Activated T-cell treated with anti-CD3 and anti-CD28 coated beads, Interleukin-2, amount 50 U/mL, for 24 hours (primary cell): ENCODE measurements around the gene NPTN.

Experiments
- DNase-seq: peaks from one replicate; pipeline ENCODE4 v3.0.0-alpha.2; 2020
- H3K27ac Mint-ChIP-seq: 2 replicates; pipeline ENCODE4 v1.8.0; 2020; ENCODE audit warnings: mild to moderate bottlenecking, mixed read lengths
- H3K27me3 Mint-ChIP-seq: 2 replicates; pipeline ENCODE4 v1.8.0; 2020; ENCODE audit warnings: mixed read lengths
- H3K36me3 Mint-ChIP-seq: 2 replicates; pipeline ENCODE4 v1.8.0; 2020; ENCODE audit warnings: low read depth, mixed read lengths
- H3K4me1 Mint-ChIP-seq: 2 replicates; pipeline ENCODE4 v1.8.0; 2020; ENCODE audit warnings: low read depth, mixed read lengths
- H3K4me3 Mint-ChIP-seq: 2 replicates; pipeline ENCODE4 v1.8.0; 2020; ENCODE audit warnings: mild to moderate bottlenecking, moderate library complexity, mixed read lengths
- H3K9me3 Mint-ChIP-seq: 2 replicates; pipeline ENCODE4 v1.8.0; 2020; ENCODE audit warnings: mixed read lengths

NPTN gene

GRCh38 chr15:73621286-73621826 lies 11.8 kb downstream of the NPTN start:
- peaks cover 5% of the 10 kb centered on the region for H3K36me3 Mint-ChIP-seq
- H3K9me3 Mint-ChIP-seq: no peaks in the 10 kb centered on the region
- no peak overlapping the region for H3K27ac Mint-ChIP-seq
- no peak for DNase-seq
- H3K27me3 Mint-ChIP-seq: no peaks in the 10 kb centered on the region
- H3K4me1 Mint-ChIP-seq: peaks cover 67% of the 10 kb centered on the region
- H3K4me3 Mint-ChIP-seq: no peak overlapping the region

DNA sequence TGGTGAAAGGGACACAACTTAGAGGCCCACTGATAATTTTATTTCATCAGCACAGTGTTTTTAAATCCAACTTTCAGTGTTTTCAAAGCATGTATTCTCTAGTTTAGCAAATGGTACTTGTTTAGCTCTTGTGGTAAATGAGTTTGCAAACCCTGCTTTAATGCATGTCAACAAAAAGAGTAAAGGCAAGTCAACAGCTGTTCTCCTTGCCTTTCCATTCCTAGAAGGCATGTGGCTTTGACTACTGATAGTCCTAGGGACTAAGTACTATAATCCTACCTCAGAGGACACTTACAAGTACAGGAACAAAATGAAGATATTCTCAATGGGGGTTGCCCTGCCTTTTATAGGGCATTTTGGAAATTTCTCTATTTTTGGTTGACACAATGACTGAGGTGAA lies 13.1 kb downstream of the NPTN start:
- Mint-ChIP-seq H3K9me3 (no peaks in the 10 kb centered on the region), H3K27me3 (no peaks in the 10 kb centered on the region), H3K4me3 (no peak overlapping the region), H3K36me3 (peaks cover 5% of the 10 kb centered on the region), H3K27ac (no peak overlapping the region), H3K4me1 (peaks cover 68% of the 10 kb centered on the region)
- no peak for DNase-seq

DNA sequence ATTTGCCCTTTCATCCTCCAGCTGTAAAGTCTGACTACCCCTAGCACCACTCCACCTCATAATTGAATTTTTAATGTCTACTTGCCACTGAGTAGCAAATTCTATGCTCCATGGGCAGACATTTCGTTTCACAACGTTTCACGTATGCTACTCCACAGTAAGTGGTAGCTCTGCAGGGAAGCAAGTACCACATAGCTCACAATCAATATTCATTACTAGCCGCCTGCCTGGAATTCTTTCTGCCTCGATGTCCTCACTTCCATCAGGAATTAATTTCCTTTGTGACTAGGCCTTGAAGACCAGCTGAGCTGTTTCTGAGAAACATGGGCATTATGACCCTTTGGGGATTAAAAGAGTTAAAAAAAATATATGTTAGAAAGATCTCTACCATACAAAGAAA lies 15.3 kb downstream of the NPTN start:
- peaks cover 5% of the 10 kb centered on the region for H3K36me3 Mint-ChIP-seq
- H3K4me1 Mint-ChIP-seq: peaks cover 61% of the 10 kb centered on the region

DNA sequence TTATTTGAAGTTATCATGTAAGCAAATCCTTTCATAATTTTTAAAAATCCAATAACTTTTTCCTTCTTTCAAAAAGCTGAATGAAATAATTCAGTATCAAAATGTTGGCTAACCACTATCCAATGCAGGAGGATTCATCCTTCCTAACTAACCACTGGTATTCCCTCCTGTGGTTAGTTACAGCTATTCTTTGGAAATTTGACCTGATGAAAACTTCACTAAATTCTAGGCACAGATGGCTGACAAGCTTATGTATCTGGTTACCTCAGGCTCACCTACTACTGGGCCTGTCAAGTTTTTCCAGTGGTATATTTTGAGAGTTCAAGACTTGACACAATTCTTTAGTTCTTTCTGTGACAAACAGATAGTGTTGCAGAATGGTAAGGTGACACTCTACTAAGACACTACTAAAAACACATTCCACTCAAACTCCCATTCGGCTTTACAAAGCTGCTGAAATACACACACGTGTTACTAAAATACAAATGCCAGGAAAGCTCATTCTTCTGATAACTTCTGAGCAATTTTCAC lies 15.8 kb downstream of the NPTN start:
- peaks cover 59% of the 10 kb centered on the region for H3K4me1 Mint-ChIP-seq
- no peaks in the 10 kb centered on the region for H3K9me3 Mint-ChIP-seq

More for the DNA sequence above, 15.3 kb downstream of the NPTN start:
- H3K27ac Mint-ChIP-seq: no peak overlapping the region
- DNase-seq: no peak
- H3K4me3 Mint-ChIP-seq: no peak overlapping the region
- H3K9me3 Mint-ChIP-seq: no peaks in the 10 kb centered on the region
- H3K27me3 Mint-ChIP-seq: no peaks in the 10 kb centered on the region

DNA sequence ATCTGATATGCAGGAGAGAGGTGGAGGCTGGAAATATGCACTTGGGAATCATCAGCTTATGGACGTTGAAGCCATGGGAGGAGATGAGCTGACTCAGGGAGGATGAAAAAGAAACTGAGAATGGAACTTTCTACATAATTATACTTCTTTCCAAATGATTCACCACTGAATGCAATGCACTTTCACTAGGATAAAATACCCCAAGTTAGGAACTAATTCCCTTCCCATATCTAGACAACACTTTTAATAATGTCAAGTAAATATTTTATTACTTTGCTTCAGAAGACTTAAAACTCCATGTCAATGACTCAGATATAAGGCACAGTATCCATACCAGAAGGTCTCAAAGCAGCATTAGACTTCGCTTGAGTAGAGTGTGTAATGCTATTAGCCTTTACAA lies 24.2 kb downstream of the NPTN start:
- Mint-ChIP-seq H3K9me3 (no peaks in the 10 kb centered on the region), H3K36me3 (peaks cover 9% of the 10 kb centered on the region), H3K4me3 (no peak overlapping the region), H3K27ac (no peak overlapping the region), H3K4me1 (peaks cover 61% of the 10 kb centered on the region), H3K27me3 (no peaks in the 10 kb centered on the region)
- DNase-seq: no peak

More for the DNA sequence above, 15.8 kb downstream of the NPTN start:
- Mint-ChIP-seq H3K4me3 (no peak overlapping the region), H3K27me3 (no peaks in the 10 kb centered on the region), H3K27ac (no peak overlapping the region), H3K36me3 (peaks cover 5% of the 10 kb centered on the region)
- DNase-seq: no peak

GRCh38 chr15:73608475-73608874 lies 24.7 kb downstream of the NPTN start:
- Mint-ChIP-seq H3K9me3 (no peaks in the 10 kb centered on the region), H3K27ac (no peak overlapping the region), H3K36me3 (peaks cover 9% of the 10 kb centered on the region), H3K4me3 (no peak overlapping the region), H3K4me1 (peaks cover 61% of the 10 kb centered on the region), H3K27me3 (no peaks in the 10 kb centered on the region)
- no peak for DNase-seq

GRCh38 chr15:73607843-73608242 lies 25.3 kb downstream of the NPTN start:
- Mint-ChIP-seq H3K27me3 (no peaks in the 10 kb centered on the region), H3K36me3 (peaks cover 10% of the 10 kb centered on the region), H3K9me3 (no peaks in the 10 kb centered on the region), H3K4me3 (no peak overlapping the region), H3K27ac (no peak overlapping the region), H3K4me1 (peaks cover 57% of the 10 kb centered on the region)
- DNase-seq: no peak

- Mint-ChIP-seq H3K36me3 (peaks cover 10% of the 10 kb centered on the region), H3K9me3 (no peaks in the 10 kb centered on the region), H3K27ac (no peak overlapping the region), H3K4me1 (peaks cover 55% of the 10 kb centered on the region), H3K27me3 (no peaks in the 10 kb centered on the region), H3K4me3 (no peak overlapping the region)
- no peak for DNase-seq
These were observed 25.8 kb downstream of the NPTN start for GRCh38 chr15:73607405-73607804.

- Mint-ChIP-seq H3K4me1 (peaks cover 48% of the 10 kb centered on the region), H3K4me3 (no peak overlapping the region), H3K27me3 (no peaks in the 10 kb centered on the region), H3K27ac (no peak overlapping the region), H3K36me3 (peaks cover 10% of the 10 kb centered on the region), H3K9me3 (no peaks in the 10 kb centered on the region)
- no peak for DNase-seq
These were observed 27.3 kb downstream of the NPTN start for GRCh38 chr15:73605759-73606436.

DNA sequence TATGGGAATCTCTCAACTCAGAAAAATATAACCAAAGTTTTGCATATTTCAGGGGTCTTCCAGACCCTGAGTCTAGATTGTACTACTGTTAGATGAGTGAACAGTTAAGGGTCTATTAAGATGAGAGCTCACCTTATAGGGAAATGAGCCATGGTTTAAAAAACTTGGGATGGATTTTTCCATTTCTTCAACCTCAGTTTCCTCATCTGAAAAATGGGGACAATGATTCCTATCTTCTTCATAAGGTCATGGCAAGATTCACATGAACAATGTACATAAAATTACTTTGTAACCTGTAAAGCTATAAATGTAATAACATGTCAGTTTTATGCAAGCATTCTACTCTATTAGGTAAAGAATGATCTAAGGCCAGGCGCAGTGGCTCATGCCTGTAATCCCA lies 28.7 kb downstream of the NPTN start:
- Mint-ChIP-seq H3K27ac (no peak overlapping the region), H3K27me3 (no peaks in the 10 kb centered on the region), H3K36me3 (peaks cover 15% of the 10 kb centered on the region), H3K4me1 (peaks cover 40% of the 10 kb centered on the region), H3K4me3 (no peak overlapping the region), H3K9me3 (no peaks in the 10 kb centered on the region)
- no peak for DNase-seq

DNA sequence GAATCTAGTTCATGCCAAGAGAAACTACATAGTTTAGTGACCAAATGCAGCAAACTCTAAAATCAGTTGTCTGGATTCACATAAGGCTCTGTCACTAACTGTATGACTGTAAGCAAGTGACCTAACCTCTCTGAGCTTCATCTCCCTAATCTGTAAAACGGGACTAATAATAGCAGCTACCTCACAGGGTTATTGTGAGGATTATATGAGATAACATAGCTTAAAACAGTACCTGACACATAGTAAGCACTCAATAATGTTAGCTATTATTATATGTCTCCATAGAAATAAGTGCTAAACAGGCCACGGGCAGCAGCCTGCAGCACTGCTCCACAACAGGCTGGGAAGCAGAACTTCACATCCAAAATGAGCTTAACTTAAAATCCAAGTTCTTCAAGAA lies 30.2 kb downstream of the NPTN start:
- H3K27ac Mint-ChIP-seq: no peak overlapping the region
- peaks cover 31% of the 10 kb centered on the region for H3K4me1 Mint-ChIP-seq
- H3K9me3 Mint-ChIP-seq: no peaks in the 10 kb centered on the region
- H3K36me3 Mint-ChIP-seq: peaks cover 15% of the 10 kb centered on the region
- DNase-seq: no peak
- no peak overlapping the region for H3K4me3 Mint-ChIP-seq
- H3K27me3 Mint-ChIP-seq: no peaks in the 10 kb centered on the region

DNA sequence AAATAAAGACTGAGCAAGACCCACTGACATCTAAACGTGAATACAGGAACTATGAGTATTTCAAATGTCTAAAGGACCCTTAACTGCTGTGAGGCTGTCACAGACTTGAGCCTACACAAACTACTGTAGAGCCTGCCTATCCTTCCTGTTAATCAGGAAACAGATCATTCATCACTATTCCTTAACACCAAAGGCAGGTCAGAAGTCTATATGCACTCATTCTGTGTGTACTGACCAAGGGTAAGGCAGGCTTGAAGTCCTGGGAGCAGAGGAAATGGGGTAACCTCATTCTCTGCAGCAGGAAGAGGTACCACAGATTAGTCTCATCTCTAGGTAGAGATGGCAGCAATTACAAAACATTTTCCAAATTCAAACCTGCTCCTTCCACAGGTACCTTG lies 30.7 kb downstream of the NPTN start:
- peaks cover 31% of the 10 kb centered on the region for H3K4me1 Mint-ChIP-seq
- peaks cover 17% of the 10 kb centered on the region for H3K36me3 Mint-ChIP-seq
- H3K27ac Mint-ChIP-seq: no peak overlapping the region
- no peaks in the 10 kb centered on the region for H3K27me3 Mint-ChIP-seq
- no peaks in the 10 kb centered on the region for H3K9me3 Mint-ChIP-seq
- no peak overlapping the region for H3K4me3 Mint-ChIP-seq
- no peak for DNase-seq

DNA sequence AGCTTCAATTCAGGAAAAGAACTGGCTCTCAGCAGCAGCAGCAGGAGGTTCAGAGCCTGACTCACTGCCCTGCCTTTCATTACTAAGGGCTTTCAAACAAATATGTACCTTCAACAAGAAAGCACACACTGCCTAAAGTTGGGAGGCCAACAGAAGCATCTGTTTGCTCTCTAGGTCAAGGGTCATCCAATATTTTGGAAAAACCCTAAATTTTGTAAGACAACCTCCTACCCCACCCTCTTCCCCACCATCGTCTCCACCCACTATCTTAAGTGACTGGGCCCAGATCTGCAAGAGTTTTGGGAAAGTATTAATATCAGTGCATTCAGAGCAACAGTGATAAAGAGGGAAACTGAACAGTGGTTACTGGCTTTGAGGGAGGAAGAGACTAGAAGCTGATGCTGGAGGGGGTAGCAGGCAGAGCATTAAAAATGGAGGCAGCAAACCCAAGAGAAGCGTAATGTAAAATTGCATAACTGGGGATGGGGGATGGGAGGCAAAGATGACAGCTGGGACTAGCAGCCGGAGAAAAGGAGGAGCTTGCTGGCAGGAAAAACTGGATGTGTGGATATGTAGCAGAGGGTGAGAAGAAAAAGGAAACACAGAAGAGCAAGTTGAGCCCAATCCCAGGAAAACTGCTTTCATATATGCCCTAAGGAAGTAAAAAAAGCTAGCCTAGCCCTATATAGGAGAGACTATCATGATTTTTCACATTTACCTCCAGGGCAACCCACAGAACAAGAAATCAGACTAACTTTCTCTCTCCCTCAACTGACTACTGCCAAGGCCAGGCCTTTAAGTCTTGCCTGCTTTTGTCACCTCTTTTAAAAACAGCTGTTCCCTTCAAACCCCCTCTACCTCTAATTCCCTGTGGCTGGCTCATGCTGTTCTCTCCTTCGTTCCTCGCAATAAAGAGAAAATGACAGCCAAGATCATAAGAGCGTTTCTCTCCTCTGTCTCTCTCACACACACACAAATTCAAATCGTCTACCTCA lies 31.4 kb downstream of the NPTN start:
- Mint-ChIP-seq H3K27ac (no peak overlapping the region), H3K36me3 (peaks cover 17% of the 10 kb centered on the region), H3K4me1 (peaks cover 27% of the 10 kb centered on the region), H3K4me3 (no peak overlapping the region), H3K9me3 (no peaks in the 10 kb centered on the region), H3K27me3 (no peaks in the 10 kb centered on the region)
- DNase-seq: no peak

DNA sequence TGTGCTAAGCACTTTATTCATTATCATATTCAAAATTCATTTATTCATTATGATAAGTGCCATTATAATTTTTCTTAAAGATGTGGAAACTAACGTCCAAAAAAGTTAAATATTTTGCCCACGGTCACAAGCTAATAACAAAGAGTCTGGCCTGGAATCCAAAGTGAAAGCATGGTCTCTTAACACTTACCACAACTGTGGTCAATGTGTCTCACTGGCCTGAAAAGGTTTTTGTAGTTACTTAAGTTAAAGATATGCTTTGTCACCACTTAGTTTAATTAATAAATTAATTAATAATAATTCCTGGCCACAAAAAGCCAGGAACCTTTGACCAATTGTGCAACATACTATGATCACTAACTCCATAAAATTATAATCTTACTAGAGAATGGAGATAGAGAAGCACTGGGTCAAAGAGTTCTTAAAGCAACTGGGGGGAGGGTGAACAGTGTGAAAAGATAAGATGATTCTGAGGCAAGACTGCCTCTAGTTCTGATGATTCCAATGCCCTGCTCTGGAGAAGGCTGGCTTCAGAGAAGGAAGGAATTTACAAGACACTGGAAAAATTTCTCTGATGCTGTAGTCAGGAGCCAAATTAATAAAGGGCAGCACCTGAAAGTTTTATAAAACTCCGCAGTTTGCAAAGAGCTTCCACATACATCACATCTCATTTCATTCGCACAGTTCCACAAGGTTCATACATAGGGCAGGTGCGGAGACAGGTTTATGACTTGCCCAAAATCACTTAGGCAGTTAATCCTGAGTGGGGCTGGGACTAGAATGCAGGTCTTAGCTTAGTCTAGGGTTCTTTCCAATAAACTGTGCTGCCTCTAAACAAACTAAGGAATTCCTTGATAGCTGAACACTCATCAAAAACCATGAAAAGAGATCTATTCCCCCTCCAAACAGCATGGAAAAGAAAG lies 32.5 kb downstream of the NPTN start:
- no peaks in the 10 kb centered on the region for H3K9me3 Mint-ChIP-seq
- peaks cover 30% of the 10 kb centered on the region for H3K4me1 Mint-ChIP-seq
- DNase-seq: no peak
- H3K36me3 Mint-ChIP-seq: peaks cover 19% of the 10 kb centered on the region
- no peak overlapping the region for H3K4me3 Mint-ChIP-seq
- no peak overlapping the region for H3K27ac Mint-ChIP-seq
- H3K27me3 Mint-ChIP-seq: no peaks in the 10 kb centered on the region
